Loucy (cell line): ENCODE data around the gene SUSD3.

Experiments used
- H2AFZ ChIP-seq: fragments of 200-600 bp; sonication (generic); 2 replicates; pipeline ENCODE4 v1.6.0; 2016; ENCODE audit warnings: antibody characterized with exemption, mild to moderate bottlenecking, low read length, moderate library complexity
- H3F3A ChIP-seq: fragments of 200-600 bp; 2 replicates; pipeline ENCODE4 v1.6.0; 2016; ENCODE audit warnings: antibody characterized with exemption, low read depth, mild to moderate bottlenecking
- H3K27me3 ChIP-seq: fragments of 200-600 bp; sonication (generic); 2 replicates; pipeline ENCODE4 v1.6.1; 2014; ENCODE audit warnings: low read length, mild to moderate bottlenecking; ENCODE audit not compliant: insufficient read depth, poor library complexity, severe bottlenecking
- H3K36me3 ChIP-seq: fragments of 200-600 bp; sonication (generic); 2 replicates; pipeline ENCODE4 v1.6.1; 2016; ENCODE audit warnings: low read length; ENCODE audit not compliant: insufficient read depth
- H3K4me1 ChIP-seq: fragments of 200-600 bp; sonication (generic); 2 replicates; pipeline ENCODE4 v1.5.1; 2014; ENCODE audit warnings: low read length, mild to moderate bottlenecking; ENCODE audit not compliant: insufficient read depth, poor library complexity, severe bottlenecking
- H3K4me2 ChIP-seq: fragments of 200-600 bp; sonication (generic); 2 replicates; pipeline ENCODE4 v1.6.0; 2014; ENCODE audit warnings: antibody characterized with exemption, low read length, low read depth, mild to moderate bottlenecking; ENCODE audit not compliant: poor library complexity, severe bottlenecking
- H3K4me3 ChIP-seq: fragments of 200-600 bp; sonication (generic); 2 replicates; pipeline ENCODE4 v1.5.1; 2014; ENCODE audit warnings: low read length, mild to moderate bottlenecking, mixed read lengths; ENCODE audit not compliant: poor library complexity, severe bottlenecking
- H3K79me2 ChIP-seq: fragments of 200-600 bp; sonication (generic); 2 replicates; pipeline ENCODE4 v1.6.1; 2014; ENCODE audit warnings: low read length; ENCODE audit not compliant: insufficient read depth
- H3K9ac ChIP-seq: fragments of 200-600 bp; sonication (generic); 2 replicates; pipeline ENCODE4 v1.6.0; 2014; ENCODE audit warnings: mild to moderate bottlenecking, low read depth, low read length, moderate library complexity; ENCODE audit not compliant: poor library complexity, severe bottlenecking
- H3K9me2 ChIP-seq: fragments of 200-600 bp; sonication (generic); replicated peaks from 2 replicates; pipeline ENCODE4 v1.6.1; 2016; ENCODE audit warnings: low read depth, low read length, mixed read lengths
- H3K9me3 ChIP-seq: fragments of 200-600 bp; sonication (generic); 2 replicates; pipeline ENCODE4 v1.6.1; 2014; ENCODE audit warnings: mild to moderate bottlenecking, antibody characterized with exemption, low read length, low read depth; ENCODE audit not compliant: insufficient read depth
- H4K20me1 ChIP-seq: fragments of 200-600 bp; sonication (generic); 2 replicates; pipeline ENCODE4 v1.6.0; 2014; ENCODE audit warnings: antibody characterized with exemption, low read length, mild to moderate bottlenecking; ENCODE audit not compliant: insufficient read depth, poor library complexity, severe bottlenecking
- CTCF ChIP-seq: fragments of 200-600 bp; sonication (generic); conservative IDR thresholded peaks from 2 replicates; pipeline ENCODE4 v1.5.1; 2014; ENCODE audit warnings: mild to moderate bottlenecking, antibody characterized with exemption, low read length
- EZH2phosphoT487 ChIP-seq: fragments of 200-600 bp; IDR thresholded peaks from 2 replicates; pipeline ENCODE4 v1.6.1; 2018; ENCODE audit warnings: antibody characterized with exemption, mild to moderate bottlenecking, moderate library complexity, borderline replicate concordance

SUSD3 gene

DNA sequence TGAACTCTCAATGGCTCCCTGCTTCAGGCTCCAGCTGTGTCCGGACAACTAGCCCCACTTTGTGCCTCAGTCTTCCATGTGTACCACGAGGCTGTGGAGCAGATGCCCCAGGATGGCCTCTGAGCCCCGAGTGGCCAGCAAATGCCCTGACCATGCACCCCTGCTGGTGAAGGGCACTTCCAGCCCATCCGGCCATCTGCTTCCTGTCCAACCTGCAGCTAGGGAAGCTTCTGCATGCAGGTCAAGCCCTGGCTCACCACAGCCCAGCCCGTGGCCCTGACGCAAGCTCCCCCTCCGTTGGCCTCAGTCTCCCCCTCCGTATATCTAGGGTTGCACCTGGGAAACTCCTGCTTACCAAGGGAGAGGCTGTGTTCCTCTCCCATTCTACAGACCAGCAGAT, 70.8 kb downstream of the SUSD3 start:
- no peaks in the 10 kb centered on the region for H4K20me1 ChIP-seq
- no peaks in the 10 kb centered on the region for H3K9me3 ChIP-seq
- peaks cover 11% of the 10 kb centered on the region for H3K4me1 ChIP-seq
- no peak overlapping the region for H3K4me3 ChIP-seq
- H3F3A ChIP-seq: no peaks in the 10 kb centered on the region
- TF ChIP-seq CTCF (no peak), EZH2phosphoT487 (no peak)
- H2AFZ ChIP-seq: no peak overlapping the region
- no peaks in the 10 kb centered on the region for H3K27me3 ChIP-seq
- no peak overlapping the region for H3K4me2 ChIP-seq
- H3K9me2 ChIP-seq: no peaks in the 10 kb centered on the region
- no peak overlapping the region for H3K9ac ChIP-seq
- H3K79me2 ChIP-seq: no peaks in the 10 kb centered on the region
- H3K36me3 ChIP-seq: no peaks in the 10 kb centered on the region

DNA sequence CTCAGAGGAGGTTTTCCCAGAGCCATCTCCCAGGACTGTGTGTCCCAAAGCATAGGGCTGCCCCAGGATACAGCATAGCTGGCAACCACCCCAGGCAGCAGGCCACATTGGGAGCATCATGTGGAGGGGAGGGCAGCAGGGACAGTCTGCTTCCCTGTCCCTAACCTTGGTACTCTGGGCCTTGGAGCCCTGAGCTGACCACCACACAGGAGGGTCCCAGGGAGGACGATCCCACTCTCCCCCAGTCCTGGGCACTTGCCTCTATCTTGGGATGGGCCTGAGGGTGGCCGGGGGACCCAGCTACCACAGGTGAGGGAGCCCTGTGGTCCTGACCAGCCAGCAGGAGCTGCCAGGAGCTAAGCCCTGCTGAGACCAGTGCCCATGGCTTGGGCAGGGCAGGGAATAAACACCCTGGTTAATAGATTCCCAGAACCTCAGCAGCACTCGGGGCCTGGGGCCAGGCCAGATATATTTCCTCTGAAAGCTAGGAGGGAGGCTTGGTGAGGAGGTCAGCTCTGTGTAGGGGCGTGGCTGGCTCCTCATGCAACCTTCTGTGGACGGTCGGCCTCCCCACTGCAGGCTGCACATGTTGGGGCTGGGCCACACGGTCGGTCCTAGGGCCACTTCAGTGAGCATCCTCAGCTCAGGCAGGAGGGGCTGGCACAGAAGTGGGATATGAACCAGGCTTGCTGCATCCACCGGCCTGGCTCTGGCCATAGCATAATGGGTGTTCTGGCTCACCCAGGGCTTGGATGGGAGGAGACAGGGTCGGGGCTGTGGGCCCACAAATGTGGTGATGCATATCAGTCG, 71.4 kb downstream of the SUSD3 start:
- TF ChIP-seq CTCF: no peak
- TF ChIP-seq EZH2phosphoT487: no peak
- no peaks in the 10 kb centered on the region for H3F3A ChIP-seq
- H3K27me3 ChIP-seq: no peaks in the 10 kb centered on the region
- H4K20me1 ChIP-seq: no peaks in the 10 kb centered on the region
- H3K9me2 ChIP-seq: no peaks in the 10 kb centered on the region
- no peak overlapping the region for H3K9ac ChIP-seq
- H3K9me3 ChIP-seq: no peaks in the 10 kb centered on the region
- peaks cover 11% of the 10 kb centered on the region for H3K4me1 ChIP-seq
- H3K36me3 ChIP-seq: no peaks in the 10 kb centered on the region
- H2AFZ ChIP-seq: no peak overlapping the region
- H3K4me2 ChIP-seq: no peak overlapping the region
- H3K79me2 ChIP-seq: no peaks in the 10 kb centered on the region
- no peak overlapping the region for H3K4me3 ChIP-seq

DNA sequence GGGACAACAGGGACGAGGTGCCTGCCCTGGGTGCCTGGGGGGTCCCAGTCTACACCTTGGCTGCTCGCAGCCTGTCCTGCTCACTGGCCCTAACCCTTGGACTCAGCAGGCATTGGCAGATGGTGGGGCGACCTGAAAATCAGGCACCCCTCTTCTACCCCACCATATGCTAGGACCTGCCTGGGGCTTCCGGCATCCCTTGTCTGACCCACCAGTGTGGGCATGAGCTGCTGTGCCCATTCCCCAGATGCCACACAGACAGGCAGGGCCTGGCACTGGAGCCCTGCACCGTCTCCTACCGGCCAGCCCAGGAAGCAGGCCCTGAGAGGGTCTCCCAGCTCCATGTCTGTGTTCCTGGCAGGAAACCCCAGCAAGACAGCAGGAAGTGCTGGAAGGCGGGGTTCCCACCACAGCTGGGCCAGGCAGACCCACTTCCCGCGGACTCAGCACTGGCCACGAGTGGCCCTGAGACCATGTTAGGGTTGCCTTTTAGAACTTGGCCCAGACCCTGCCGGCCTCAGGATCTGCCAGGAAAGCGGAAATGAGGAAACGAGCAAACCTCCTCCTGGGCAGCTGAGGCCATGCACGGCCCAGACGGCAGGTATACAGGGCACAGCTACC, 72.5 kb downstream of the SUSD3 start:
- TF ChIP-seq CTCF: no peak
- TF ChIP-seq EZH2phosphoT487: no peak
- no peaks in the 10 kb centered on the region for H3F3A ChIP-seq
- H3K9me2 ChIP-seq: no peaks in the 10 kb centered on the region
- no peaks in the 10 kb centered on the region for H3K9me3 ChIP-seq
- H3K9ac ChIP-seq: no peak overlapping the region
- H3K4me3 ChIP-seq: no peak overlapping the region
- no peaks in the 10 kb centered on the region for H4K20me1 ChIP-seq
- H3K79me2 ChIP-seq: no peaks in the 10 kb centered on the region
- no peaks in the 10 kb centered on the region for H3K27me3 ChIP-seq
- H3K4me2 ChIP-seq: no peak overlapping the region
- no peaks in the 10 kb centered on the region for H3K36me3 ChIP-seq
- H2AFZ ChIP-seq: no peak overlapping the region
- H3K4me1 ChIP-seq: peaks cover 11% of the 10 kb centered on the region
